GM13976 (cell line): ENCODE measurements around the gene PRR33.
"Not testable (repeated sequence)": the region's sequence is repeated elsewhere in the genome, so short reads cannot be mapped to it uniquely, and the experiment has no call there.

ENCODE experiments used
- DNase-seq: peaks from one replicate; pipeline ENCODE4 v3.0.0; 2012; ENCODE audit warnings: low spot score
- in situ Hi-C: fragments of 300-500 bp; cut with MboI; formaldehyde crosslinking; loops from one replicate; pipeline ENCODE4 v1.12.0; 2022; ENCODE audit warnings: low sequenced_read_pairs, mixed read lengths, inconsistent platforms; ENCODE audit not compliant: unreplicated experiment
- TF ChIP-seq, protein P1 (sequence below): IDR thresholded peaks from 2 replicates; pipeline ENCODE4 v1.5.1; 2012; ENCODE audit warnings: borderline replicate concordance, mild to moderate bottlenecking; ENCODE audit not compliant: insufficient read depth; ENCODE audit errors: extremely low read depth, missing control alignments, control extremely low read depth

The PRR33 gene

DNA sequence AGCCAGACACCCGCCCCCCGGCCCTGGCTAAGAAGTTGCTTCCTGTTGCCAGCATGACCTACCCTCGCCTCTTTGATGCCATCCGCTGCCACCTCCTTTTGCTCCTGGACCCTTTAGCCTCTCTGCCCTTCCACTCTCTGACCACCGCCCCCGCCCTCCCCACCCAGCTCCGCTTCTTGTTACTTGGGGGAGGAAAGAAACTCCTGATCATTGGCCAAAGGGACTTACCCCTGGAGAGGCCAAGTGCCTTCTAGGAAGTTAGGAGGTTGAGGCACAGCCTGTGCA is at the start of gene PRR33:
TSS of gene PRR33 (minus strand) at position 65 of the 285 bp plus-strand sequence. CDS start 1,311 bp downstream, outside the sequence.
- TF ChIP-seq, protein P1, sequence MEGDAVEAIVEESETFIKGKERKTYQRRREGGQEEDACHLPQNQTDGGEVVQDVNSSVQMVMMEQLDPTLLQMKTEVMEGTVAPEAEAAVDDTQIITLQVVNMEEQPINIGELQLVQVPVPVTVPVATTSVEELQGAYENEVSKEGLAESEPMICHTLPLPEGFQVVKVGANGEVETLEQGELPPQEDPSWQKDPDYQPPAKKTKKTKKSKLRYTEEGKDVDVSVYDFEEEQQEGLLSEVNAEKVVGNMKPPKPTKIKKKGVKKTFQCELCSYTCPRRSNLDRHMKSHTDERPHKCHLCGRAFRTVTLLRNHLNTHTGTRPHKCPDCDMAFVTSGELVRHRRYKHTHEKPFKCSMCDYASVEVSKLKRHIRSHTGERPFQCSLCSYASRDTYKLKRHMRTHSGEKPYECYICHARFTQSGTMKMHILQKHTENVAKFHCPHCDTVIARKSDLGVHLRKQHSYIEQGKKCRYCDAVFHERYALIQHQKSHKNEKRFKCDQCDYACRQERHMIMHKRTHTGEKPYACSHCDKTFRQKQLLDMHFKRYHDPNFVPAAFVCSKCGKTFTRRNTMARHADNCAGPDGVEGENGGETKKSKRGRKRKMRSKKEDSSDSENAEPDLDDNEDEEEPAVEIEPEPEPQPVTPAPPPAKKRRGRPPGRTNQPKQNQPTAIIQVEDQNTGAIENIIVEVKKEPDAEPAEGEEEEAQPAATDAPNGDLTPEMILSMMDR: no peak
- in situ Hi-C loops: no loop called here
- DNase-seq: no peak

DNA sequence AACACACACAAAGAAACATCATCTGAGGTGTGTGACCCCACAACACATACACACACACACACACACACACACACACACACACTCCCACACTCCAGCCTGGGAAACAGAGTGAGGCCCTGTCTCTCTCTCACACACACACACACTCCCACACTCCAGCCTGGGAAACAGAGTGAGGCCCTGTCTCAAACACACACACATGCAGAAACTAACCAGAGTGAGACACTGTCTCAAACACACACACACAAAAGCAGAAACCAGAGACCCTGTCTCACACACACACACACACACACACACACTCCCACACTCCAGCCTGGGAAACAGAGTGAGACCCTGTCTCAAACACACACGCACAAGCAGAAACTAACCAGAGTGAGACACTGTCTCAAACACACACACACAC is 48.1 kb upstream of the PRR33 start:
- in situ Hi-C loops, DNase-seq: not testable (repeated sequence)

DNA sequence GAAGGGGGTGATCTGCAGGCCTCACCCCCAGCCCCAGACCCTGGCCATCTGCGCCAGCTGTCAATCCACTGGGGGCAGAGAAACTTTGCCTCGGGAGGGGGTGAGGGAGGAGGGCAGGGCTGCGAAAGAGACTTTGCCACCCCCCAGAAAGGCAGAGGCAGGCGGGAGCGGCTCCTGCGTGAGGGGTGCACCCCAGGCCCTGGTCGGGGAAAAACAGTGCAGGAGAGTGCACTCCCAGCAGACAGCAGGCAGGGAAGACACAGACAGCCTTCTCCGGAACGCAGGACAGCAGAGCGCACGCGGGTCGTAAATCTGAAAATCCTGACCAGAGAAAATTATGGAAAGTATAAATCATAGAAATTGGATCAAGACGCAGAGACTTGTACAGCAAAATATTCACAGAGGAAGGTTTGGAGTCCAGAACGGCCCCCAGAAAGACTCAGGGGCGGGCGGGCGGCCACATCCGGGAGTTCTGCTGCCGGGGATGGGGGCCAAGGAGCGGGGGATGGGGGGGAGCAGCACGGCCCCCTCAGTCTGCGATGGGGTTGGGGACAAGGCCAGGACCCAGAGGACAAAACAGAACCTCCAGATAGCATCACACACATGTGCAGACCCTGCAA is 47.4 kb upstream of the PRR33 start:
- TF ChIP-seq, protein P1: no peak
- DNase-seq: peak; percentile 68
- in situ Hi-C loops: no loop called here

DNA sequence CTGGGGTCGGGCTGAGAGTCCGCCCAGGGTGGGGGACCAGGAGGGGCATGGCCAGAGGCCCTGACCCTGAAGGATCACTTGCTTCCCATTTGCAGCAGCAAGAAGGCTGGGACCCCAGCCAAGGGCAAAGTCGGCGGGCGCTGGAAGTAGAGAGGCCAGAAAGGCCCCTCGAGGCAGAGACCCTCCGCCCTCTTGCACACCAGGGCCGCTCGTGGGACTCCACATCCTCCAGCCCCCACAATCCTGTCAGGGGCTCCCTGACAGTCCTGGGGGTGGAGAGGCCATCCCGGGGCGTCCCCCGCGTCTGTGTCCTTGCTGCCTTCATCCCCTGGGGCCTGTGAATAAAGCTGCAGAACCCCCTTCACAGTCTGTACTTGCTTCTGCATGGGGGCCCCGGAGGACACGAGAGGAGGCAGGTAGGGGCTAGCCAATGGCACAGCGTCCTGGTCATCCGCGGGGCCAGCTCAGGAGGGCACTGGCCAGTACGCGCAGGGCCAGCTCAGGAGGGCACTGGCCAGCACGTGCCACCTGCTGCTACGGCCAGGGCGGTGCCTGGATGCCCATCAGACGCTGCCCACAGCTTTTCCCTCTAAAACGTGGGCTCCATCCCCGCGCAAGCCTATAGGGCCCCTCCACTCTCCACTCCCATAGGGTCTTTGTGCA is 46.8 kb upstream of the PRR33 start:
- no peak for DNase-seq
- TF ChIP-seq, protein P1: no peak
- in situ Hi-C loops: no loop called here

DNA sequence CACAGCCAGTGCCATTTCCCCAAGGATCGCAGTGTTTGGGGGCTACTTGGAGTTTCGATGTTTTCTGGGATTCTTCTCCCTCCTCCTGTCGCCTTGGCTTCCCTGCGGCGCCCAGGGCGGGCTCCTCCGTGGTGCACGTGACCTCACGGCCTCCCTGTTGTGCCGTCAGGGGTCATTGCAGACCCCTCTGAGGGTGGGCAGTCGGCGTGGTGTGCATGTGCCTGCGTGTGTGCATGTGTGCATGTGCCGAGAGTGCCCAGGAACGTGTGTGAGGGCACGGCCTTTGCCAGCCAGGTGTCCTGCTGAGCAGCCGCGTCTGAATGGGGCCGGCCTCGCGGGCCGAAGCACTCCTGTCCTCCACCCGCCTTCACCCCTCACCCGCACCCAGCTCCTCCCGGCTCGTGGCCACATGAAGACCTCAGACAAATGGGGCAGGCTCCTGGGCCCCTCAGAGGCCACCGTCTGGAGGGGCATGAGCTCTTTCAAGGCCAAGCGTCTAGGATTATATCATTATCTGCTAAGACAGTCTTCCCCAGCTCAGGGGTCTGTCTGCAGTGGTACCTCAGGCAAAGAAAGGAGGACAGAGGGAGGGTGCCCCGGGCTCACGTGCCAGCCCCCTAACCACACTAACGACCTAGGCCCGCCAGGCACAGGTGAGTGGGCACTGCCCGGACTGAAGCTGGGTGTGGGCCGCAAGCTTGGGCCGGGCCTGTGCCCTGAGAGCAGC is 46.1 kb upstream of the PRR33 start:
- in situ Hi-C loops: no loop called here
- no peak for DNase-seq
- TF ChIP-seq, protein P1: no peak

DNA sequence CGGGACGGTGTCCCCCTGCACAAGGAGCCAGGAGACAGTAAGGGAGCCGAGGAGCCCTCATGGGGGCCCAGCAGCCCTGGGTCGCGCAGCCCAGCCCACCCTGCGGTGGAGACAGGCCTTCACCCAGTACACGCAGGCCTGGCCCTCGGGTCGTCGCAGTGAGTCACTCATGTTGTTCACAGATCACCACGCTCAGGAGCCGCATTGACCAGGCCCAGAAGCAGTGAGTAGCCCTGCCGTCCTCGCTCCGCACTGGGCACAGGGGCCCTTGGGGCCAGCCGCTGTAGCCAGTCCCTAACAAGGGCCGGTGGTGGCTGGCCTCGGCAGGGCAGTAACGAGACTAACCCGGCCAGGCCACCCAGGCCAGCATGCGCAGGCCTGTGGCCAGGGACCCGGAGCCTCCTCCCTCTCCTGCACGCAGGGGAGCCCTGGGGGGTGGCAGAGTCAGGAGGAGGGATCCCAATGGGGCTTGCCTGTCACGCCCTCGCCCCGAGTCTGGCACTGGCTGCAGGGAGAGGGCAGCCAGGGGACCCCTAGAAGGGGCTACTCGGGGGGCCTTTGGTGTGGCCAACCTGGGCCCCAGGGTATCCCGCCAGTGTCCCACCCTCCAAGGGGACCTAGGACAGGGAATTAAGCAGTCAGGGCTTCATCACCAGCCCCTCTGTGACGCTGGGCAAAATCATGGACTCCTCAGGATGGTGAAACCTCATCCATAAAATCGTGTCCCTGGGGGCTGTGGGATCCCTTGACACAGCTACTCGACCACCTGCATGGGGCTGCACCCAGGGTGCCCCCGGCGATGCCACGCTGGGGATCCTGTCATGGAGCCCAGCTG is 45.3 kb upstream of the PRR33 start:
- in situ Hi-C loops: no loop called here
- TF ChIP-seq, protein P1: no peak
- no peak for DNase-seq
